Coronary artery (tissue), 2 donors: ENCODE results near the gene LIMD2.

ENCODE experiments used
- DNase-seq: peaks from one replicate; pipeline ENCODE4 v3.0.0-alpha.2; 2017; ENCODE audit warnings: low spot score
- H3K27ac ChIP-seq, 2 donors: fragments of 200-600 bp; sonication (generic); one replicate each; pipeline ENCODE4 v1.5.1; 2016 to 2019
- H3K4me3 ChIP-seq: fragments of 200-600 bp; sonication (generic); 2 replicates; pipeline ENCODE4 v1.5.1; 2016; ENCODE audit warnings: mild to moderate bottlenecking, moderate library complexity
- TF ChIP-seq, protein P1 (sequence below): fragments of 200-600 bp; sonication (generic); IDR thresholded peaks from one replicate; pipeline ENCODE4 v1.5.1; 2019; ENCODE audit warnings: antibody characterized with exemption

LIMD2 gene

DNA sequence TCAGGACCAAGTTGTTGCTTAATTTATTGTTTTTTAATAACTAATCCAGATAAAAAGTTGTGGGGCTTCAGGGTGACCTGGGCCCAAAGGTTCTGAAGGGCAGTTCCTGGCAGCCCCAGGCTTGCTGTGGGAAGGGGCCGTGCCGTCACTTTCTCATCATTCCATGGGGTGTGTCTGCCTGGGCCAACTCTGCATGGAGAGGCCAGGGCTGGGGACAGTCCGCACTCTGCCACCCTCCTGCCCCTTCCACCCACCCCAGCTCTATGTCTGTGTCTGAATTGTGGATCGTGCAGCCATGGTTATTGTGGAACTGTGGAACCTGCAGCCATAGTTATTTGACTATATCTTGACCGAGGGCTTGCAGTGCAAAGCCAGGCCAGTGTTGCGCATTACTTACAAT is 4.0 kb downstream of the LIMD2 start:
- Histone ChIP-seq H3K27ac (no peak overlapping the region), H3K4me3 (no peak overlapping the region)
- no peak for DNase-seq
- TF ChIP-seq, protein P1, sequence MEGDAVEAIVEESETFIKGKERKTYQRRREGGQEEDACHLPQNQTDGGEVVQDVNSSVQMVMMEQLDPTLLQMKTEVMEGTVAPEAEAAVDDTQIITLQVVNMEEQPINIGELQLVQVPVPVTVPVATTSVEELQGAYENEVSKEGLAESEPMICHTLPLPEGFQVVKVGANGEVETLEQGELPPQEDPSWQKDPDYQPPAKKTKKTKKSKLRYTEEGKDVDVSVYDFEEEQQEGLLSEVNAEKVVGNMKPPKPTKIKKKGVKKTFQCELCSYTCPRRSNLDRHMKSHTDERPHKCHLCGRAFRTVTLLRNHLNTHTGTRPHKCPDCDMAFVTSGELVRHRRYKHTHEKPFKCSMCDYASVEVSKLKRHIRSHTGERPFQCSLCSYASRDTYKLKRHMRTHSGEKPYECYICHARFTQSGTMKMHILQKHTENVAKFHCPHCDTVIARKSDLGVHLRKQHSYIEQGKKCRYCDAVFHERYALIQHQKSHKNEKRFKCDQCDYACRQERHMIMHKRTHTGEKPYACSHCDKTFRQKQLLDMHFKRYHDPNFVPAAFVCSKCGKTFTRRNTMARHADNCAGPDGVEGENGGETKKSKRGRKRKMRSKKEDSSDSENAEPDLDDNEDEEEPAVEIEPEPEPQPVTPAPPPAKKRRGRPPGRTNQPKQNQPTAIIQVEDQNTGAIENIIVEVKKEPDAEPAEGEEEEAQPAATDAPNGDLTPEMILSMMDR: no peak

- TF ChIP-seq, protein P1: no peak
- Histone ChIP-seq H3K27ac (no peak overlapping the region), H3K4me3 (no peak overlapping the region)
- no peak for DNase-seq
Measured at GRCh38 chr17:63694950-63695773, 4.8 kb downstream of the LIMD2 start.

GRCh38 chr17:63694229-63694949 is 5.5 kb downstream of the LIMD2 start:
- TF ChIP-seq, protein P1: no peak
- H3K4me3 ChIP-seq: no peak overlapping the region
- DNase-seq: no peak
- no peak overlapping the region for H3K27ac ChIP-seq

DNA sequence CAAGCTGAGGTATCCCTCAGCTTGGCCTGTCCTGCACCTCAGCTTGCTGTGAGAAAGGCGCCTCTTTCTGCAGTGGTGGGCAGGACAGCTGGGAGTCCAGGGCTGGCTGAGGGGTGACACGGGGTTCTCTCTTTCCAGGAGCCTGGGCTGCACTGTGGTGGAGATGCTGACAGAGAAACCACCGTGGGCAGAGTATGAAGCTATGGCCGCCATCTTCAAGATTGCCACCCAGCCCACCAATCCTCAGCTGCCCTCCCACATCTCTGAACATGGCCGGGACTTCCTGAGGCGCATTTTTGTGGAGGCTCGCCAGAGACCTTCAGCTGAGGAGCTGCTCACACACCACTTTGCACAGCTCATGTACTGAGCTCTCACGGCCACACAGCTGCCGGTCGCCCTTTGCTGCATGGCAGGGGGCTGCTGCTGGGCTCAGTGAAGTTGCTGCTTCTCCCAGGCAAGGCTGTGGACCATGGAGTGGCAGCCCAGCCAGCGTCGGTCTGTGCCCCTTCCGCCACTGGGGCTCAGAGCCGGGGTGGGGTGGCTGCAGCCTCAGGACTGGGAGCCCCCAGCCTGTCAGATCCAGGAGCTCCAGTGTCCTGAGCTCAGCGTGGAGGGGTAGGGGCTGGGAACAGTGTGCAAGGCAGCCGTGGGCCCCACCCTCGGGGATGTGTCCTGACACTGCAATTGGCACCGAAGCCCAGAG is 6.4 kb downstream of the LIMD2 start:
- no peak for DNase-seq
- no peak overlapping the region for H3K27ac ChIP-seq
- H3K4me3 ChIP-seq: no peak overlapping the region
- TF ChIP-seq, protein P1: no peak

DNA sequence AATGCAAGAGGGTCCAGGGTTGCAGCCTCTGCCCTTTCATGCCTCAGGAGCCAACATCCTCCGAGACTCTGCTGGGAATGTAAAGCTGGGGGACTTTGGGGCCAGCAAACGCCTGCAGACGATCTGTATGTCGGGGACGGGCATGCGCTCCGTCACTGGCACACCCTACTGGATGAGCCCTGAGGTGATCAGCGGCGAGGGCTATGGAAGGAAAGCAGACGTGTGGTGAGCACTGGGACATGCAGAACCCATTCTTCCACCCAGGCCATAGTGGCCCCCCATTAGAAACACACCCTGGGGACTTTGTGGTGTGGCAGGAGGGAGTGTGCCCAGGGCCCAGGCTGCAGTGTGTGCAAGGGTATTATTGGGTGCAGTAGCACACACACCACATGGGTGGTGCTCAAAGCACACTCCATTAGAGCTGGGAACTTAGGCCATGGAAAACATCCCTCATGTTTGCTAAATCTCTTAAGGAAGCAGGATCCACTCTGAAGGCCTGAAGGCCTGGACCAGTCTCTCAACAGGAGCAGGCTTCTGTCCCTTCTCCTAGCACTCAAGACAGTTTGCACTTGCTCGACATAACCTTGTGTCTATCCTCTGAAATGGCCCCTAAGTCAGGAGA is 7.6 kb downstream of the LIMD2 start:
- no peak for DNase-seq
- TF ChIP-seq, protein P1: no peak
- no peak overlapping the region for H3K4me3 ChIP-seq
- no peak overlapping the region for H3K27ac ChIP-seq

DNA sequence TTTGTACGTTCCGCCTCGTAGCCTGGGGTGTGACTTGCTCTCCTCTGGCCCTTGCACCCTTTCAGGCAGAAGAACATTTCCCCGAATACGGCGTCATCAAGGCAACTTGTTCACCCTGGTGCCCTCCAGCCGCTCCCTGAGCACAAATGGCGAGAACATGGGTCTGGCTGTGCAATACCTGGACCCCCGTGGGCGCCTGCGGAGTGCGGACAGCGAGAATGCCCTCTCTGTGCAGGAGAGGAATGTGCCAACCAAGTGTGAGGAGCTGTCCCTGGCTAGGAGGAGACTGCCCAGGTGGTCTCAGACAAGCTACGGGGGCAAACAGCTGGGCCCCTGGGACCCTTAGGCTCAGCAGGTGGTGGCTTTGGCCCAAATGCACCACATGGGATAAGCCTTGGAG is 10.4 kb downstream of the LIMD2 start:
- H3K27ac ChIP-seq: no peak overlapping the region
- H3K4me3 ChIP-seq: no peak overlapping the region
- TF ChIP-seq, protein P1: no peak
- DNase-seq: no peak
